Ectodermal cell (in vitro differentiated cells): Measurements from ENCODE around the gene FAM227B.

ENCODE experiments used
- H3K27ac ChIP-seq: 2 replicates; pipeline ENCODE4 v1.7.0; 2013; ENCODE audit warnings: mild to moderate bottlenecking, low read depth, low read length; ENCODE audit not compliant: insufficient read depth, poor library complexity, severe bottlenecking
- H3K27me3 ChIP-seq: 2 replicates; pipeline ENCODE4 v1.7.0; 2013; ENCODE audit warnings: mild to moderate bottlenecking, low read length; ENCODE audit not compliant: insufficient read depth, control insufficient read depth, poor library complexity, severe bottlenecking
- H3K36me3 ChIP-seq: one replicate; pipeline ENCODE4 v1.7.0; 2013; ENCODE audit warnings: low read length; ENCODE audit not compliant: control insufficient read depth, insufficient read depth
- H3K4me1 ChIP-seq: one replicate; pipeline ENCODE4 v1.7.0; 2013; ENCODE audit warnings: low read length; ENCODE audit not compliant: control insufficient read depth, insufficient read depth
- H3K4me3 ChIP-seq: 2 replicates; pipeline ENCODE4 v1.7.0; 2013; ENCODE audit warnings: low read depth, low read length, control low read depth; ENCODE audit not compliant: insufficient read depth
- H3K9me3 ChIP-seq: 2 replicates; pipeline ENCODE4 v1.7.0; 2013; ENCODE audit warnings: mild to moderate bottlenecking, low read length, moderate library complexity; ENCODE audit not compliant: control insufficient read depth
- WGBS, 2 experiments: methylation state at CpG; one replicate each; pipeline ENCODE4 v1.1.7; 2013; ENCODE audit warnings: missing lambda C conversion rate in 2 of 2; 5-methylcytosine and 5-hydroxymethylcytosine counted together

Gene FAM227B

GRCh38 chr15:49456166-49456565 is 164.5 kb downstream of the FAM227B start:
- H3K27ac ChIP-seq: no peak overlapping the region
- no peaks in the 10 kb centered on the region for H3K4me1 ChIP-seq
- no peaks in the 10 kb centered on the region for H3K9me3 ChIP-seq
- H3K4me3 ChIP-seq: no peak overlapping the region
- H3K27me3 ChIP-seq: no peaks in the 10 kb centered on the region
- no peaks in the 10 kb centered on the region for H3K36me3 ChIP-seq

GRCh38 chr15:49452595-49452994 is 168.0 kb downstream of the FAM227B start:
- H3K27ac ChIP-seq: no peak overlapping the region
- no peak overlapping the region for H3K4me3 ChIP-seq
- no peaks in the 10 kb centered on the region for H3K27me3 ChIP-seq
- H3K36me3 ChIP-seq: no peaks in the 10 kb centered on the region
- no CpG with 5 or more reads among the region's 1 CpG for WGBS, 2 experiments
- no peaks in the 10 kb centered on the region for H3K4me1 ChIP-seq
- no peaks in the 10 kb centered on the region for H3K9me3 ChIP-seq

GRCh38 chr15:49441816-49442215 is 178.8 kb downstream of the FAM227B start:
- peaks cover 8% of the 10 kb centered on the region for H3K4me1 ChIP-seq
- H3K9me3 ChIP-seq: no peaks in the 10 kb centered on the region
- no peak overlapping the region for H3K27ac ChIP-seq
- H3K27me3 ChIP-seq: no peaks in the 10 kb centered on the region
- H3K36me3 ChIP-seq: no peaks in the 10 kb centered on the region
- WGBS, 2 experiments: no CpG with 5 or more reads among the region's 1 CpG
- H3K4me3 ChIP-seq: no peak overlapping the region

GRCh38 chr15:49441356-49441755 is 179.3 kb downstream of the FAM227B start:
- Histone ChIP-seq H3K4me3 (no peak overlapping the region), H3K9me3 (no peaks in the 10 kb centered on the region), H3K36me3 (no peaks in the 10 kb centered on the region), H3K27me3 (no peaks in the 10 kb centered on the region), H3K27ac (no peak overlapping the region), H3K4me1 (peaks cover 8% of the 10 kb centered on the region)

GRCh38 chr15:49439678-49440395 is 180.8 kb downstream of the FAM227B start:
- Histone ChIP-seq H3K27ac (no peak overlapping the region), H3K9me3 (no peaks in the 10 kb centered on the region), H3K27me3 (no peaks in the 10 kb centered on the region), H3K36me3 (no peaks in the 10 kb centered on the region), H3K4me3 (no peak overlapping the region), H3K4me1 (peaks cover 8% of the 10 kb centered on the region)
- WGBS, 2 experiments: 93 to 97% methylated on average over 3 to 5 of the region's 5 CpGs

GRCh38 chr15:49438962-49439631 is 181.5 kb downstream of the FAM227B start:
- H3K27ac ChIP-seq: no peak overlapping the region
- H3K36me3 ChIP-seq: no peaks in the 10 kb centered on the region
- WGBS, 2 experiments: 90 to 92% methylated on average over 6 of the region's 6 CpGs
- peaks cover 8% of the 10 kb centered on the region for H3K4me1 ChIP-seq
- H3K27me3 ChIP-seq: no peaks in the 10 kb centered on the region
- no peak overlapping the region for H3K4me3 ChIP-seq
- H3K9me3 ChIP-seq: no peaks in the 10 kb centered on the region

GRCh38 chr15:49436751-49437150 is 183.9 kb downstream of the FAM227B start:
- 93 to 100% methylated on average over 1 to 2 of the region's 2 CpGs for WGBS, 2 experiments
- no peak overlapping the region for H3K4me3 ChIP-seq
- H3K4me1 ChIP-seq: peaks cover 8% of the 10 kb centered on the region

GRCh38 chr15:49435174-49435573 is 185.4 kb downstream of the FAM227B start:
- H3K4me1 ChIP-seq: peaks cover 8% of the 10 kb centered on the region
- H3K27me3 ChIP-seq: no peaks in the 10 kb centered on the region
- no peaks in the 10 kb centered on the region for H3K36me3 ChIP-seq
- no peaks in the 10 kb centered on the region for H3K9me3 ChIP-seq
- no peak overlapping the region for H3K27ac ChIP-seq
- WGBS, 2 experiments: 100% methylated on average over 1 of the region's 1 CpG; no CpG with 5 or more reads in 1 of the 2 experiments
- no peak overlapping the region for H3K4me3 ChIP-seq

More at GRCh38 chr15:49436751-49437150, 183.9 kb downstream of the FAM227B start:
- Histone ChIP-seq H3K36me3 (no peaks in the 10 kb centered on the region), H3K27ac (no peak overlapping the region), H3K27me3 (no peaks in the 10 kb centered on the region), H3K9me3 (no peaks in the 10 kb centered on the region)

GRCh38 chr15:49430046-49430445 is 190.6 kb downstream of the FAM227B start:
- Histone ChIP-seq H3K27ac (no peak overlapping the region), H3K4me3 (no peak overlapping the region), H3K27me3 (no peaks in the 10 kb centered on the region), H3K4me1 (no peaks in the 10 kb centered on the region), H3K9me3 (no peaks in the 10 kb centered on the region), H3K36me3 (no peaks in the 10 kb centered on the region)
- WGBS, 2 experiments: 86 to 88% methylated on average over 1 of the region's 1 CpG

GRCh38 chr15:49428409-49429095 is 192.1 kb downstream of the FAM227B start:
- Histone ChIP-seq H3K4me3 (no peak overlapping the region), H3K4me1 (no peaks in the 10 kb centered on the region), H3K27me3 (no peaks in the 10 kb centered on the region), H3K9me3 (no peaks in the 10 kb centered on the region), H3K27ac (no peak overlapping the region), H3K36me3 (no peaks in the 10 kb centered on the region)
- WGBS, 2 experiments: 91% methylated on average over 5 of the region's 5 CpGs
